ENCODE measurements around the gene ITGB2.

ITGB2 gene

DNA sequence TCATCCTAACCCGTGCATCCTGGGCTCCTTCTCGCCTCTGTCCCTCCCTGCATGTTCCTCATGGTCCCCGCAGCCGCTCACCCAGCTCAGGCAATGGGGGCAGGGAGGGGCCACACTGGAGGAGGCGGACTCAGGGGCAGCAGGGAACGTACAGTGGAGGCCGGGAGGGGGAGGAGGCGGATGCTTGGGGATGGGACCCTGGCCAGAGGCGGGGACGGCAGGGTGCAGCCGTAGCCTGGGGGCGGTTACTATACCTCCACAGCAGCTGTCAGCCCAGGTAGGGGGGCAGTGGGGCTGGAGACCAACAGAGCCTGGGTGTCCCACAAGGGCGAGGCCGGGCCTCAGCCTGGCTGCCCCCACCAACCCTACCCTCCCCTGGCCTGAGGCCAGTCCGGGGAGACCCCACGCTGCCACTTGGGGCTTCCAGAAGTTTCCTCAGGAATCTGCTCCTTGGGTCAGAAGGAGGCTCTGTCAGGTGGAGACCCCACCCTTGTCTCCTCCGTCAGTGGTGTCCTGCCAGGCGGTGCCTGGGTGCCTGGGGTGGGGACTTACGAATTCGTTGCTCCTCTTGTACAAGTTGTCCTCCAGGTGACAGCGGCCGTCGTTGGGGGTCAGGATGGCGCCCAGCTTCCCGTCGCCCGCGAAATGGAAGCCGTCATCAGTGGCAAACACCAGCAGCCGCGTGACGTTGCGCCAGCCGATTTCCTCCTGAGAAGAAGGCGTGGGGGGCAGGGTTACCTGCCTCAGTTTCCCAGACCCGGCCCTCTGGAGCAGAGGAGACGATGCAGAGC, 20.7 kb downstream of the ITGB2 start:
- Histone ChIP-seq H3K27me3 (no peaks in the 10 kb centered on the region), H4K20me1 (no peaks in the 10 kb centered on the region), H3K4me2 (peak overlapping the region; percentile 39; the same call in 1 of the 2 replicates), H3K4me3 (no peak overlapping the region), H3K9me3 (no peaks in the 10 kb centered on the region), H3K27ac (no peak overlapping the region), H3K9ac (no peak overlapping the region), H3K36me3 (peaks cover 66% of the 10 kb centered on the region), H3K4me1 (peaks cover 29% of the 10 kb centered on the region)
- TF ChIP-seq Cebpa-rat (IDR thresholded peaks at IDR 0.05), result no peak

DNA sequence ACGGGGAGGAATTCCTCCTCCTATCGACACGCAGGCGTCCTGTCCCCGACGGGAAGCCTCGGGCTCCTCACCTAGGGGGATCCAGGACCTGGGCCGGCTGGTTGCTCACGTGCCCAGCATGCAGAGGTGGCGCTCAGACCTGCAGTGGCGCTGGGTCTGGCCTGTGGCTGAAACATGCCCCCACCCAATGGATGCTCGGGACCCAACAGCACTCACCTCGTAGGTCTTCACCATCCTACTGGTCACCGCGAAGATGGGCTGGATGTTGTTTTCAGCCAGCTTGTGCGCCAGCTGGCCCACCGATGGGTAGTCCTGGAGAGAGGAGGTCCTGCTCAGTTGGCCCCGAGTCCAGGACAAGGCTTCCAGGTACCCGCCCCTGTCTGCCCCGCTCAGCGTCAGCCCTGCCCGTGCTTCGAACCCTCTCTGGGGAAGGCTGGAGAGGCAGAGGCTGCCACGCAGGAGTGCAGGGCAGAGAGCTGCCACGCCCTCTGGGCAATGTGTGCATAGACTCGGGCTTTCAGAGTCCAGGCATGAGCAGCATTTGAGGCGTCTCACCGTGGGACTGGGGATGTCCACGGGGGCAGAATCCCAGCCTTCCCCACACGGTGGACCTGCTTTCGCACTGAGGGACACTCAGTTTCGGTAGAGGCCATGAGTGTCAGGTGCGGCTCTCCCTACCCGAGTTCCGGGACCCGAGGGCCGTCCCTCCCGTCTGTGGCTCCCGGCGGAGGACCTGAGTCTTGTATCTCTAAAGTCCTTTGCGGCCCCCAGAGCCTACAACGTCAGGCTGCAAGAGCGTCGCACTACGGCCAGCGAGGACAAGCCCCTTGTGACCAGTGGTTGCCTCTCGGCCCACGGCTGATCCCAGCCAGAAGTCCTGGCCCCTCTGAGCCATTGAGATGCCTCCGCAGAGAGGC, 21.6 kb downstream of the ITGB2 start:
- no peak overlapping the region for H3K4me3 ChIP-seq
- peaks cover 38% of the 10 kb centered on the region for H3K4me1 ChIP-seq
- H3K9ac ChIP-seq, result no peak overlapping the region
- no peaks in the 10 kb centered on the region for H3K27me3 ChIP-seq
- H3K4me2 ChIP-seq, result no peak overlapping the region
- H3K36me3 ChIP-seq, result peaks cover 66% of the 10 kb centered on the region
- H3K27ac ChIP-seq, result no peak overlapping the region
- TF ChIP-seq Cebpa-rat (IDR thresholded peaks at IDR 0.05), result no peak
- no peaks in the 10 kb centered on the region for H3K9me3 ChIP-seq
- H4K20me1 ChIP-seq, result no peaks in the 10 kb centered on the region

DNA sequence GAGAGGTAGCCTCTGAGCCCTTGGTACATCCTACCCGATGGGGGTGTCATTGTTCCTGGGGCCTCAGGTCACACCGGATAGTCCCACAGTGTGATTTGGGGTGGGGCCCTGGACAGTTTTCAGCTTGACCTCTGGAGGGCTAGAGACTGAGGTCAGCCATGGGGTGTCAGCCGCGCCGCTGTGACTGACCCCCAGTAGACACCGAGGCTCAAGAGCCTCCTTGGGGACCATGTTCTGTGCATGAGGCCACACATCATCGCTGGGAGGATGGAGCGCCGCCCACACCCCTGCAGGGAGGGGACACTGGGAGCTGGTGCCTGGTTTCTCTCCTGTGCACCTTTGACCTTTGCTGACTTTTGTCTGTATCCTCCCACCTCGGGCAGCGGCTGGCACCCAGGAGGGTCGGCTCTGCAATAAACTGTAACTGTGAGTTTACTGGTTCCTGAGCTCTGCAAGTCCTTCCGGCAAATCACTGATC, 22.6 kb downstream of the ITGB2 start:
- Histone ChIP-seq H3K27me3 (no peaks in the 10 kb centered on the region), H4K20me1 (0 out of 2 replicates have a peak, but pooled peaks cover 7% of the 10 kb centered on the region), H3K27ac (no peak overlapping the region), H3K4me1 (peaks cover 48% of the 10 kb centered on the region), H3K36me3 (peaks cover 56% of the 10 kb centered on the region), H3K9ac (no peak overlapping the region), H3K9me3 (no peaks in the 10 kb centered on the region), H3K4me2 (0 out of 2 replicates have a peak overlapping the region, but pooled peaks have one; percentile 12), H3K4me3 (no peak overlapping the region)
- no peak for TF ChIP-seq Cebpa-rat (IDR thresholded peaks at IDR 0.05)

DNA sequence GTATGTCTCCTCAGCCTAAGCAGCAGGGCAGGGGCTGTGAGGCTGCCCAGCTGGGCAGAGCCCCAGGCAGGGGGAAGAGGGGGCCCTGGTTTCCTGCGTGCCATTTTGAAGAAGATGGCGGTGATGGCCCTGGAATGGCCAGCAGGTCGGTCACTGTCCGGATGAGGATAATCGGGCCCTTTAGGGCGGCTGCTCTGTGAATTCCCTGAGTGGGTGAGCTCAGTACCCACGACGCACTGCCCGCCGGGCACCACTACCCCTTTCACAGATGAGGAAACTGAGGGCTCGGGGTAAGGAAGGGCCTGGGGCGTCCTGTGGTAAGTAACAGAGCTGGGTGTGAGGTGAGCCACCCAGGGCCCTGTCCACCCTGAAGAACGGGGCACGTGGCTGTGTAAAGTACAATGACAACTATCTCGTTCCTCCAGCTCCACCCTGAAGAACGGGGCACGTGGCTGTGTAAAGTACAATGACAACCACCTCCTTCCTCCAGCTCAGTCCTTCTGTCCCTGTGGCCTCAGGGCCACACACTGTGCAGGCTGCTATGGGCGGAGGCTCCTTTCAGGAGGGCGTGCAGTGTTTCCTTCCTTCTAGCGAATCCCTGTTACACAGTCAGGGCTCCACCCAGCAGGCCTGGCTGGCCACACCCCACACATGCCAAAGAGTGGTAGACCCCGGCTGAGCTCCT, 23.2 kb downstream of the ITGB2 start:
- Histone ChIP-seq H3K27ac (no peak overlapping the region), H3K4me1 (peaks cover 54% of the 10 kb centered on the region), H3K36me3 (peaks cover 50% of the 10 kb centered on the region), H4K20me1 (0 out of 2 replicates have a peak, but pooled peaks cover 9% of the 10 kb centered on the region), H3K4me2 (0 out of 2 replicates have a peak overlapping the region, but pooled peaks have one; percentile 12), H3K9ac (no peak overlapping the region), H3K27me3 (no peaks in the 10 kb centered on the region), H3K9me3 (no peaks in the 10 kb centered on the region), H3K4me3 (no peak overlapping the region)
- TF ChIP-seq Cebpa-rat (IDR thresholded peaks at IDR 0.05), result no peak

DNA sequence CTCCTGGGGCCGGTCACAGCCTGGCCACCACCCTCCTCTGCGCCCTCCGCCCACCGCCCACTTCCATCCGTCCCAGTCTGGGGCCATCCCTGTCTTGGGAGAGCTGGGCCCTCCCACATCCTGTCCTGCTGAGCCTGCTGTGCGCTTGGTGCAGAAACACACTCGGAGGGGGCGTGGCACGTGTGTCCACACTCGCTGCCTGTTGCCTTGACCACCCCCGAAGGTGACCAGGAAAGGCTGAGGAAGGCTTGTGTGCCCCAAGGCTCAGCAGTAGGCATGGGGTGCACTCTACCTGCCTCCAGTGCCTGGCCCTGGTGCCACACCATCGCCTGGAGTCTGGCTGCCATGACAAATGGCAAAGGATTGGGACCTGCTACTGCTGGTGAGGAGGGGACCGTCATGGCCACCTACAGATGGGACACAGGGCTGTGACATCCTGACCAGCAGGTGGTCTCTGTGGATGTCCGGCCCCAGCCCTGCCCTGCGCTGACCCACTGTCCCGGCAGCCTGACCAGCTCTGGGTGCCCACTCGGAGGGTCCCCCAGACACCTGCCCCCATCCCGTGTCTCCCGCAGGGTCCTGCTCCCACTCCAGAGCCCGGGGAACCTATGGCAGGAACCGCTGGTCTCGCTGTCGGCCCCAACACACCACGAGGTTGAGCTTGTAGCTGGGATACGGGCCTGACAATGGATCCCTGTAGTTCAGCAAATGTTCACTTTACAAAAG, 24.0 kb downstream of the ITGB2 start:
- H4K20me1 ChIP-seq, result 0 out of 2 replicates have a peak, but pooled peaks cover 9% of the 10 kb centered on the region
- no peaks in the 10 kb centered on the region for H3K27me3 ChIP-seq
- no peak overlapping the region for H3K27ac ChIP-seq
- H3K9ac ChIP-seq, result no peak overlapping the region
- no peak overlapping the region for H3K4me3 ChIP-seq
- TF ChIP-seq Cebpa-rat (IDR thresholded peaks at IDR 0.05), result no peak
- H3K36me3 ChIP-seq, result peaks cover 43% of the 10 kb centered on the region
- H3K4me1 ChIP-seq, result peaks cover 62% of the 10 kb centered on the region
- no peak overlapping the region for H3K4me2 ChIP-seq
- no peaks in the 10 kb centered on the region for H3K9me3 ChIP-seq

DNA sequence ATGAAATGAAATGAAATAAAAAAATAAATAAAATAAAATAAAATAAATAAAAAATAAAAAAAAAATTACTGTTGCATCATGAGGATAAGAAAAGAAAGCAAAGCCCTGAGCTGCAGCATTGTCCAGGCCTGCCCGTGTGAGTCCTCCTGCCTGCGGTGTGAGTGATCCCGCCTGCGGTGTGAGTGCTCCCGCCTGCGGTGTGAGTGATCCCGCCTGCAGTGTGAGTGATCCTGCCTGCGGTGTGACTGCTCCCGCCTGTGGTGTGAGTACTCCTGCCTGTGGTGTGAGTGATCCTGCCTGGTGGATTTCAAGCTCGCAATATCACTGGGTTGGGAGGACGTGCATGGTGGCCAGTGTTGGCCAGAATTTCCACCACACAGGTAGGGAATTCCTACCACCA, 24.8 kb downstream of the ITGB2 start:
- Histone ChIP-seq H3K36me3 (peaks cover 34% of the 10 kb centered on the region; the same call in 1 of the 2 replicates), H3K4me1 (peaks cover 64% of the 10 kb centered on the region)

DNA sequence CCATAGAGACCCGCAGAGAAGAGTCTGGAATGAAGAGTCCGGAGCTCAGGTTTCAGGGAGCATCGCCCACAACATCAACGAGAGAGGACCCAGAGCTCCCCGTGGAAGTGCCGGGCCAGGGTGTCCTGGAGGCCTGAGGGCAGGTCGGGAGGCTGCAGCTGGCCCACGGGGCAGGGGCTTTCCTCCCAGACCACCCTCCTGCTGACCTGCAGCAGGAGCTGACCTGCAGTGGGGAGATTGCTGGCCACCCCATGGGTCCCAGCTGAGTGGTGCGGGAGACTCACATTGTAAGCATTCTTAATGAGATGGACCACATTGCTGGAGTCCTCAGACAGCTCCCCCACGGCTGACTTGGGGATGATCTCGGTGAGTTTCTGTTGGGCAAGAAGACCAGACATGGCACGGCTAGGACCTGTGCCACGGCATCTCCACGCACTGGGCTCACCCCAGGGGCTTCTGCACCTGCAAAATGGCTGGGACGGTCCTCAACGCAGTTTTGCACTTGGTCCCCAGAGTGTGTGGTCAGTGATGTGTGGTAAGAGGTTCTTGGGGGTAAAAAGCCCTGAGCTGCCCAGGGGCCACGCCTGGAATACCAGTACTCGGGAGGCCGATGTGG, 25.9 kb downstream of the ITGB2 start:
- 0 out of 2 replicates have a peak, but pooled peaks cover 18% of the 10 kb centered on the region for H4K20me1 ChIP-seq
- peak overlapping the region; percentile 64 for H3K4me2 ChIP-seq
- no peak overlapping the region for H3K9ac ChIP-seq
- H3K36me3 ChIP-seq, result peaks cover 24% of the 10 kb centered on the region; the same call in 1 of the 2 replicates
- no peak for TF ChIP-seq Cebpa-rat (IDR thresholded peaks at IDR 0.05)
- H3K27me3 ChIP-seq, result no peaks in the 10 kb centered on the region
- H3K4me3 ChIP-seq, result no peak overlapping the region
- H3K4me1 ChIP-seq, result peaks cover 69% of the 10 kb centered on the region
- no peak overlapping the region for H3K27ac ChIP-seq
- H3K9me3 ChIP-seq, result no peaks in the 10 kb centered on the region

More for the DNA sequence above, 24.8 kb downstream of the ITGB2 start:
- TF ChIP-seq Cebpa-rat (IDR thresholded peaks at IDR 0.05), result no peak
- no peak overlapping the region for H3K4me2 ChIP-seq
- H3K9ac ChIP-seq, result no peak overlapping the region
- no peaks in the 10 kb centered on the region for H3K9me3 ChIP-seq
- no peak overlapping the region for H3K4me3 ChIP-seq
- H4K20me1 ChIP-seq, result 0 out of 2 replicates have a peak, but pooled peaks cover 15% of the 10 kb centered on the region
- H3K27ac ChIP-seq, result no peak overlapping the region
- no peaks in the 10 kb centered on the region for H3K27me3 ChIP-seq

DNA sequence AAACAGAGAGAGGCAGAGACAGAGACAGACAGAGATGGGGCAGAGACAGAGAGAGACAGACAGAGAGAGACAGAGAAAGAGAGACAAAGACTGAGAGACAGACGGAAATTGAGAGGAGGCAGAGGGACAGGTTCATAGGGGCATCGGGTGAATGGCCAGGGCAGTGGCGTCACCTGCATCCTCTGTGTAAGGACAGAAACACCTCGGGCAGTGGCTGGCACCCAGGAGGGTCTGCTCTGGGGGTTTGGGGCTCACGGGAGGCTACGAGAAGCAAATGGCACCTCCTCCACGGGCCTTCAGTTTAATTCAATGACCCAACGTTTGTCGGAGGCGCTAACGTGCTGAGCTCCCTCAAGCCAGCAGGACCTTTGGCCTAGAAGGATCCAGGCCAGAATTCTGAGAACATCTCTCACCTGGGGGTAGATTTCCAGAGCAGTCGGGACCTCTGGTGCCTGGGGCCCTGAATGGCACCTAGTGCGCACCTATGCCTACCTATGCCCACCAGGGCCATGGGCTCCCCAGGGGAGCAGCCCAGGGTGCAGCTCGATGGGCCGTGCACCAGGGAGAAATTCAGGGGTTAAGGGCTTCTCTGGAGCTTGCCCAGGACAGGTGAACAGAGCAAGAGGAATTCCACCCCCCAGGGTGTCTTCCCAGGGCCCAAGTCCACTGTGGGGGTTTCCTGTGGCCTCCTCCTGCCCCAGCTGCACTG, 26.6 kb downstream of the ITGB2 start:
- Histone ChIP-seq H3K9me3 (no peaks in the 10 kb centered on the region), H3K9ac (no peak overlapping the region), H3K4me3 (no peak overlapping the region), H3K27ac (no peak overlapping the region), H4K20me1 (0 out of 2 replicates have a peak, but pooled peaks cover 18% of the 10 kb centered on the region), H3K4me2 (peak overlapping the region; percentile 64), H3K4me1 (peaks cover 76% of the 10 kb centered on the region), H3K36me3 (peaks cover 17% of the 10 kb centered on the region; the same call in 1 of the 2 replicates), H3K27me3 (no peaks in the 10 kb centered on the region)
- TF ChIP-seq Cebpa-rat (IDR thresholded peaks at IDR 0.05), result no peak
